ENCODE results near the gene MBD3L5.
"Not testable (repeated sequence)": the region's sequence is repeated elsewhere in the genome, so short reads cannot be mapped to it uniquely, and the experiment has no call there.

MBD3L5 gene

DNA sequence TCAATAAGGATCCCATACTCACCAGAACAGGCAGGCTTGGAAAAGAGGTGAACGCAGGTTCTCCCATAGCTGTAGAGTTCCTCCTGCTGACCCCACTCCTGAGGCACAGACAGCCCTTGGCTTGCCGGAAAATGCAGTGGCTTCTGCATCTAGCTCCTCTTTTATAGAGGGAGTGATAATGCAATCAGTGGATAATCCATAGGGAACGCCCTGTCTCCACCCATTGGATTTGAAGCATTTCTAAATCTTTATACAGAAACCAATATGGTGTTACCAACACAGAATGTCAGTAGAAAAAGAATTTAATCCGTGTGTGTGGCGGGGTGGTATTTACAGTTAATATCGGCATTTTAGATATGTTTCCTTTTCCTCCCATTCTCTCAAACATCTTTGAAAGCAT, 9.0 kb upstream of the MBD3L5 start, which contains the start of gene MBD3L2B:
MBD3L2B (minus strand) TSS at position 101 of the 400 bp plus-strand sequence; CDS start at position 67, 34 bp downstream.
- H3K18ac ChIP-seq (ENCODE audit: low read length); H3K27ac ChIP-seq (replicated peaks; ENCODE audit: low read length); H4K8ac ChIP-seq (ENCODE audit: low read depth, low read length); H3K9ac ChIP-seq (ENCODE audit: low read depth, low read length, poor library complexity); H3K4me1 ChIP-seq (ENCODE audit: control insufficient read depth in 2 of 2, insufficient read depth in 1 of 2, low read depth in 1 of 2, low read length in 2 of 2); H3K36me3 ChIP-seq (replicated peaks in 1 of 2; ENCODE audit: control insufficient read depth in 2 of 2, insufficient read depth in 2 of 2, low read length in 2 of 2); H3K4ac ChIP-seq (ENCODE audit: low read length); H2BK15ac ChIP-seq (ENCODE audit: low read length); H3K4me3 ChIP-seq (ENCODE audit: low read length in 2 of 2); H3K4me2 ChIP-seq (ENCODE audit: insufficient read depth, low read length, poor library complexity, severe bottlenecking); H2AK5ac ChIP-seq (ENCODE audit: low read depth, low read length); H2BK120ac ChIP-seq (ENCODE audit: low read depth, low read length); H2BK5ac ChIP-seq (ENCODE audit: low read length); H2BK12ac ChIP-seq (ENCODE audit: low read length); H2AFZ ChIP-seq (ENCODE audit: low read length); H3K9me3 ChIP-seq (replicated peaks in 1 of 2; ENCODE audit: control insufficient read depth in 2 of 2, insufficient read depth in 1 of 2, low read depth in 1 of 2, low read length in 2 of 2); H3K27me3 ChIP-seq (ENCODE audit: control insufficient read depth in 3 of 3, insufficient read depth in 3 of 3, low read depth in 1 of 3, low read length in 3 of 3); H3K79me1 ChIP-seq (ENCODE audit: low read depth, low read length); DNase-seq (ENCODE audit: low spot score); H3K23ac ChIP-seq (ENCODE audit: low read depth, low read length, poor library complexity); H3K14ac ChIP-seq (ENCODE audit: low read length); H4K91ac ChIP-seq (ENCODE audit: low read depth, low read length, poor library complexity): not testable (repeated sequence)
- WGBS, 2 donors (ENCODE audit: extremely low coverage in 2 of 2, insufficient read length in 2 of 2, insufficient replicate concordance in 1 of 2) = no CpG with 5 or more reads among the region's 6 CpGs

DNA sequence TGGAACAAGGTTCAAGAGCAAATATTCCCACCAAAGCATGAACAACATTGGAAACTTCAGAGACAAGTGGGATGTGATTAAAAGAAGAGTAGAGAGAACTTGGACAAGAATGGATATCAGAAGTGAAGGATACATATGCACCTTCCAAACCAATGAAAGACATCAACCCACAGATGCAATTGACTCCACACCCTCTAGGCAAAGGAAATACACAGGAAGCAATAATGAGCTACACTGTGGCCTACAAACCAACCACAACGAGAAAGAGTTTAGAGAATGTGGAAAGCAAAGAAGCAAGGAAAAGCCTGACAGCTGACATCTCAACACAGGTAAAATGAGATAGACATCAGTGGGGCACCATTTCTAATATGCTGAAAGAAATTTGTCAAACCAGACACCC, 1.6 kb upstream of the MBD3L5 start:
- H3K4ac ChIP-seq (ENCODE audit: low read length); H3K18ac ChIP-seq (ENCODE audit: low read length); H2AK5ac ChIP-seq (ENCODE audit: low read depth, low read length); H3K9ac ChIP-seq (ENCODE audit: low read depth, low read length, poor library complexity); H3K79me1 ChIP-seq (ENCODE audit: low read depth, low read length); H3K36me3 ChIP-seq (replicated peaks in 1 of 2; ENCODE audit: control insufficient read depth in 2 of 2, insufficient read depth in 2 of 2, low read length in 2 of 2); DNase-seq (ENCODE audit: low spot score); H3K4me1 ChIP-seq (ENCODE audit: control insufficient read depth in 2 of 2, insufficient read depth in 1 of 2, low read depth in 1 of 2, low read length in 2 of 2); H3K4me3 ChIP-seq (ENCODE audit: low read length in 2 of 2); H2AFZ ChIP-seq (ENCODE audit: low read length); H3K4me2 ChIP-seq (ENCODE audit: insufficient read depth, low read length, poor library complexity, severe bottlenecking); H4K8ac ChIP-seq (ENCODE audit: low read depth, low read length); H3K27ac ChIP-seq (replicated peaks; ENCODE audit: low read length); H3K27me3 ChIP-seq (ENCODE audit: control insufficient read depth in 3 of 3, insufficient read depth in 3 of 3, low read depth in 1 of 3, low read length in 3 of 3); H2BK120ac ChIP-seq (ENCODE audit: low read depth, low read length); H2BK15ac ChIP-seq (ENCODE audit: low read length); H2BK12ac ChIP-seq (ENCODE audit: low read length); H2BK5ac ChIP-seq (ENCODE audit: low read length); H4K91ac ChIP-seq (ENCODE audit: low read depth, low read length, poor library complexity); H3K14ac ChIP-seq (ENCODE audit: low read length); H3K23ac ChIP-seq (ENCODE audit: low read depth, low read length, poor library complexity); H3K9me3 ChIP-seq (replicated peaks in 1 of 2; ENCODE audit: control insufficient read depth in 2 of 2, insufficient read depth in 1 of 2, low read depth in 1 of 2, low read length in 2 of 2): not testable (repeated sequence)
- no CpG with 5 or more reads among the region's 1 CpG for WGBS, 2 donors (ENCODE audit: extremely low coverage in 2 of 2, insufficient read length in 2 of 2, insufficient replicate concordance in 1 of 2)

DNA sequence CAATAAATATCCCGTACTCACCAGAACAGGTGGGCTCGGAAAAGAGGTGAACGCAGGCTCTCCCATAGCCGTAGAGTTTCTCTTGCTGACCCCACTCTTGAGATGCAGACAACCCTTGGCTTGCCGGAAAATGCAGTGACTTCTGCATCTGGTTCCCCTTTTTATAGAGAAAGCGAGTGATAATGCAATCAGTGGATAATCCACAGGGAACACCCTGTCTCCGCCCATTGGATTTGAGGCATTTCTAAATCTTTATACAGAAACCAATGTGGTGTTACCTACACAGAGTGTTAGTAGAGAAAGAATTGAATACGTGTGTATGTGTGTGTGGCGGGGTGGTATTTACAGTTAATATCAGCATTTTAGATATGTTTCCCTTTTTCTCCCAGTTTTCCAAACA, 9.7 kb downstream of the MBD3L5 start, which contains the start of gene MBD3L4:
MBD3L4 (minus strand) TSS at position 101 of the 400 bp plus-strand sequence; CDS start at position 66, 35 bp downstream.
- H3K4ac ChIP-seq (ENCODE audit: low read length); H4K8ac ChIP-seq (ENCODE audit: low read depth, low read length); H2BK120ac ChIP-seq (ENCODE audit: low read depth, low read length); DNase-seq (ENCODE audit: low spot score); H3K14ac ChIP-seq (ENCODE audit: low read length); H3K27ac ChIP-seq (replicated peaks; ENCODE audit: low read length); H2BK15ac ChIP-seq (ENCODE audit: low read length); H3K23ac ChIP-seq (ENCODE audit: low read depth, low read length, poor library complexity); H3K27me3 ChIP-seq (ENCODE audit: control insufficient read depth in 3 of 3, insufficient read depth in 3 of 3, low read depth in 1 of 3, low read length in 3 of 3); H2AFZ ChIP-seq (ENCODE audit: low read length); H3K4me3 ChIP-seq (ENCODE audit: low read length in 2 of 2); H2BK5ac ChIP-seq (ENCODE audit: low read length); H3K9me3 ChIP-seq (replicated peaks in 1 of 2; ENCODE audit: control insufficient read depth in 2 of 2, insufficient read depth in 1 of 2, low read depth in 1 of 2, low read length in 2 of 2); H2AK5ac ChIP-seq (ENCODE audit: low read depth, low read length); H4K91ac ChIP-seq (ENCODE audit: low read depth, low read length, poor library complexity); H3K4me2 ChIP-seq (ENCODE audit: insufficient read depth, low read length, poor library complexity, severe bottlenecking); H3K4me1 ChIP-seq (ENCODE audit: control insufficient read depth in 2 of 2, insufficient read depth in 1 of 2, low read depth in 1 of 2, low read length in 2 of 2); H3K79me1 ChIP-seq (ENCODE audit: low read depth, low read length); H3K36me3 ChIP-seq (replicated peaks in 1 of 2; ENCODE audit: control insufficient read depth in 2 of 2, insufficient read depth in 2 of 2, low read length in 2 of 2); H2BK12ac ChIP-seq (ENCODE audit: low read length); H3K18ac ChIP-seq (ENCODE audit: low read length); H3K9ac ChIP-seq (ENCODE audit: low read depth, low read length, poor library complexity): not testable (repeated sequence)
- no CpG with 5 or more reads among the region's 9 CpGs for WGBS, 2 donors (ENCODE audit: extremely low coverage in 2 of 2, insufficient read length in 2 of 2, insufficient replicate concordance in 1 of 2)

DNA sequence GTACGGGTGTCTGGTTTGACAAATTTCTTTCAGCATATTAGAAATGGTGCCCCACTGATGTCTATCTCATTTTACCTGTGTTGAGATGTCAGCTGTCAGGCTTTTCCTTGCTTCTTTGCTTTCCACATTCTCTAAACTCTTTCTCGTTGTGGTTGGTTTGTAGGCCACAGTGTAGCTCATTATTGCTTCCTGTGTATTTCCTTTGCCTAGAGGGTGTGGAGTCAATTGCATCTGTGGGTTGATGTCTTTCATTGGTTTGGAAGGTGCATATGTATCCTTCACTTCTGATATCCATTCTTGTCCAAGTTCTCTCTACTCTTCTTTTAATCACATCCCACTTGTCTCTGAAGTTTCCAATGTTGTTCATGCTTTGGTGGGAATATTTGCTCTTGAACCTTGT, 11.2 kb downstream of the MBD3L5 start:
- not testable (repeated sequence) for H3K27me3 ChIP-seq (ENCODE audit: control insufficient read depth in 3 of 3, insufficient read depth in 3 of 3, low read depth in 1 of 3, low read length in 3 of 3); H3K9ac ChIP-seq (ENCODE audit: low read depth, low read length, poor library complexity); H3K36me3 ChIP-seq (replicated peaks in 1 of 2; ENCODE audit: control insufficient read depth in 2 of 2, insufficient read depth in 2 of 2, low read length in 2 of 2); H4K91ac ChIP-seq (ENCODE audit: low read depth, low read length, poor library complexity); H3K4me3 ChIP-seq (ENCODE audit: low read length in 2 of 2); H3K23ac ChIP-seq (ENCODE audit: low read depth, low read length, poor library complexity); H3K18ac ChIP-seq (ENCODE audit: low read length); H4K8ac ChIP-seq (ENCODE audit: low read depth, low read length); H2AK5ac ChIP-seq (ENCODE audit: low read depth, low read length); H3K14ac ChIP-seq (ENCODE audit: low read length); DNase-seq (ENCODE audit: low spot score); H2BK15ac ChIP-seq (ENCODE audit: low read length); H3K9me3 ChIP-seq (replicated peaks in 1 of 2; ENCODE audit: control insufficient read depth in 2 of 2, insufficient read depth in 1 of 2, low read depth in 1 of 2, low read length in 2 of 2); H3K4me2 ChIP-seq (ENCODE audit: insufficient read depth, low read length, poor library complexity, severe bottlenecking); H2BK12ac ChIP-seq (ENCODE audit: low read length); H3K27ac ChIP-seq (replicated peaks; ENCODE audit: low read length); H2AFZ ChIP-seq (ENCODE audit: low read length); H3K4me1 ChIP-seq (ENCODE audit: control insufficient read depth in 2 of 2, insufficient read depth in 1 of 2, low read depth in 1 of 2, low read length in 2 of 2); H3K79me1 ChIP-seq (ENCODE audit: low read depth, low read length); H2BK120ac ChIP-seq (ENCODE audit: low read depth, low read length); H3K4ac ChIP-seq (ENCODE audit: low read length); H2BK5ac ChIP-seq (ENCODE audit: low read length)
- no CpG with 5 or more reads among the region's 2 CpGs for WGBS, 2 donors (ENCODE audit: extremely low coverage in 2 of 2, insufficient read length in 2 of 2, insufficient replicate concordance in 1 of 2)

All from neuronal stem cell (in vitro differentiated cells).